HG03521 (cell line): Measurements from ENCODE around the gene TMEM212.
"Not testable (repeated sequence)": the region's sequence is repeated elsewhere in the genome, so short reads cannot be mapped to it uniquely, and the experiment has no call there.

Experiments used
- ATAC-seq: cut with Tn5 transposase; IDR thresholded peaks from one replicate; pipeline ENCODE4 v1.9.1; 2021; ENCODE audit warnings: mild to moderate bottlenecking, moderate library complexity; ENCODE audit not compliant: unreplicated experiment

The TMEM212 gene

DNA sequence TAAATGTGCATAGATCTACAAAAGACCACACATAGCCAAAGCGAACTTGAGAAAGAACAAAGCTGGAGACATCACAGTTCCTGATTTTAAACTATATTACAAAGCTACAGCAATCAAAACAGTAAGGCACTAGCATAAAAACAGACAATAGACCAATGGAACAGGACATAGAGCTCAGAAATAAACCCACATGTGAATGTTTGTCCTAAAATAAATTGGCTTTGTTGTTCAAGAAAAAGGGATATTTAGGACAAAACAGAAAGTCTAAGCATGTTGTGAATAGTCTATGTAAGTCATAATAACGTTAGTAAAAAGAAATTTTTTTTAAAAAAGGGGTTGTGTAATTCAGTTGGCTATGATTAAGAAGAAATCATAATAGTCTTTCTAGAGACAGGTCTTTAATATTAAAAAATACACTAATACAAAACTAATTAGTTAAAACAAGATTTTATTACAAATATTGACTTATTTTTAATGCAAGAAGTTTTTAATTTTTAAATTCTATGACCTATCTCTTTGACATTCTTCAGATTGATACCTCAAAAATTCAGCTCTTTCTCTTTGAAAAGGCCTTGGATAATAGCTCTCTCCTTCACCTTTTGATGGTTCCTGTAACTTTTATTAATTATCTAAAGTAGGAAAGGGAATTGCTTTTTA lies 11.6 kb downstream of the TMEM212 start:
- ATAC-seq = no peak

DNA sequence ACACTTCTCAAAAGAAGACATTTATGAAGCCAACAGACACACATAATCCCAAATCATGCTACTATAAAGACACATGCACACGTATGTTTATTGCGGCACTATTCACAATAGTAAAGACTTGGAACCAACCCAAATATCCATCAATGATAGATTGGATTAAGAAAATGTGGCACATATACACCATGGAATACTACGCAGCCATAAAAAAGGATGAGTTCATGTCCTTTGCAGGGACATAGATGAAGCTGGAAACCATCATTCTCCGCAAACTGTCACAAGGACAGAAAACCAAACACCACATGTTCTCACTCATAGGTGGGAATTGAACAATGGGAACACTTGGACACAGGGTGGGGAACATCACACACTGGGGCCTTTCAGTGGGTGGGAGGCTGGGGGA lies 15.6 kb downstream of the TMEM212 start:
- ATAC-seq = not testable (repeated sequence)

DNA sequence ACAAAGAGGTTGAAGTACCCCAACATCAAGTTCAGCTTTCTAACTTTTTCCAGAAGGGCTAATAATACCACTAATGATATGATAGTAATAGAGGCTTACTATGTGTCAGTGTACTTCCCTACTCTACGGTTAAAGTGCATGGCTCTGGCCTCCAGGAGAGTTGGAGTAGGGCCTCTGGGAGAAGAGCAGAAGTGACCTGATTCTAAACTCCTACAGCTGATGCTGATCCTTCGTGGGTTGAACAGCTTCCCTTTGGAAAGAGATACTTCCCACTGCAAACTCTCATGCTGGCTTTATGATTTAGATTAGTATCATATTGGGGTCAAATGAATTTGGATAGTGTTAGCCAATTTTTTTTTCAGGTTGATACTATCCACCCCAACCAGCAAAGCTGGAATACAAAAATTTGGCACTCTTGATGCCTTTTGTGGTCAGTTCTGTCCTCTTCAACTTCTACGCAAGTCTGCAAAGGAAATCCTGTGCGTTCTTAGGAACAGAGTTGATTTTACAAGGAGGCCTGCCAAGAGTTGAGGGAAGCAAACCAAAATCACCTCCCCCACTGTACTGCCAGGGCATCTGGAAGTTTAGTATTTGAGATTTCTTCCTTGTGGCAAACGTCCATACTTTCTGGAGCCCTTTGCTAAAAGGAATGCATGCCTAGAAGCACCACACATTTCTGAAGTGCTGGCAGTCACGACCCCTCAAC lies 17.8 kb downstream of the TMEM212 start:
- ATAC-seq = no peak

DNA sequence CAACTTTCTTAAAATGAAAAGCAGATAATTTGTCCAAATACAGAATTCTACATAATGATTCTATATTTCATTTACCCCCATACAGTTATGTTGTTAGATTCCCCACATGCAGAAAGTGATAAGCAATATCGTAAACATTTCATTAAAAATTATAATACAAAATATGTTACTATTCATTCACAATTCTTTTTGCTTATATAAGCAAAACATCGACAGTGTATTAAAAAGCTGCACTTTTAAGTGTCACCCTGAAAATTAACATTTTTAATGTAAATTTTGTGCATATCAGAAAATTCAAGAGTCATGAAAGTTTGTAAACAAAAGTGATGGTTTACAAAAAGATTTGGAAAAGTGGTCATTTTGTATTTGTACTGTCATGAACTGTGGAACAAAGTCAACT lies 19.2 kb downstream of the TMEM212 start:
- no peak for ATAC-seq

DNA sequence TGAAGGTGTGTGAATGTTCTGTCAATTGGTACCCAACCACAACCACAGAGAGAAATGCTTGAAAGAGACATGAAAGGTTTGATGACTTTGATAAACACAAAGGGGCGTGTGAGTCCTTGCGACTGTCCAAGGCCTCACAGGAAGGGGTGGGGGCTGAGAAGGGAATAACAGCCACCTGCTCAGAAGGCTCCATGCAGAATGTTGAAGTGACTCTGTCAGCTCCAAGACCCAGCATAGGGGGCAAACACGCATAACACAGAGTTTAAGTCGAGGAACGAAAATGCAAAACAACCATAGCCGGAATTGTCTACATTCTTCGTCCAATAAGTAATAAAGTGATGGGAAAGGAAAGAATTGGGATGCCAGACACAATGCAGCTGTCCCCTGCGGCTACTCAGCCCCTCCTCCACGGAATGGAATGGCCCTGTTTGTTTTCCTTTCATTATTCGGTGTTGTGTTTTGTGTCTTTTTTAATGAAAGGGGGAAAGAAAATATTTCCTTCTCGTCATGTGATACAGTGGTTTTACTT lies 19.9 kb downstream of the TMEM212 start:
- ATAC-seq = no peak

DNA sequence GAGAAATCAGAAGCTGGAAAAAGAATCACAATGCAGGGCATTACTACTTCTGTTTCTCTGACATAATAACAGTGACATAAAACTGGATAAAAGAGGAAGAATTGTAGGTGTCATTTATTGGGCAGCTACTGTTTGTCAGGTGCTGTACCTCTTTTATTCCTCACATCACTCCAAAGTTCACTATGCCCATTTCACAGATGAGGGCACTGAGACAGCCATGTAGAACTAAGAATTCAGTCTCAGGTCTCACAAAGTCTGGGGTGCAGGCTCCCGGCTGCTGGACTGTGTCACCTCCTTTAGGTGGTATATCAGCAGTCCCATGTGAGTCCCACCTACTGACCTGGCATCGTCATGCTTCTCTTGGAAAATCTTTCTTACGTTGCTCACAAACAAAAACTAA lies 20.8 kb downstream of the TMEM212 start:
- ATAC-seq = no peak

DNA sequence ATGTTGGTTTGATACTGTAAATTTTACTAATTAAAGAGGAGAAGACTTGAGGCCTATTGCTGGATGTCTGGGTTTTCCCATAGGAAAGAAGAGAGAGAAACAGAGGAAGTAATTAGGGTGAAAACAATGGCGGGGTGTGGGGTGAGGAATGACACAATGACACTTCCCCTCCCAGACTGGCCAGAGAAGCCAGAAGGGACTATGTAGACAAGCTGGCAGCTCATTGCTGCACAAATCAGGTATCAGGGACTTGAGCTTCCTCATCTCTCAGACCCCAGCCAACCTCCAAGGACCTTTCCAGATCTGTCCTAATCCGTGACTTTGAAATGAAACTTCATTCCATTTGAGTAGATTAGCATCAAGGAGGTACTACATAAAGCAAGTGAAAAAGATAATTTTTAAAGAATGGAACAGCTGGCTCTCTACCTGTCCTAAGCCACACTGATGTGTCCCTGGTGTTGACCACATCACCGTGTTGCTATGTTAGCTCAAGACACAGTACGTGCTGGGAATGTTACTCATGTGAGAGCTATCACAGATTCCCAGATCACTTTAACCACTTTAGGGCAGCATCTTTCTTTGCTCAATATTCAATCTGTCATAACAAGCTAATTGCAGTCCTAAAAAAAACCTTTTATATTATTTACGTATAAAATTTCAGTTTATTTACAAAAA lies 22.2 kb downstream of the TMEM212 start:
- ATAC-seq = no peak

DNA sequence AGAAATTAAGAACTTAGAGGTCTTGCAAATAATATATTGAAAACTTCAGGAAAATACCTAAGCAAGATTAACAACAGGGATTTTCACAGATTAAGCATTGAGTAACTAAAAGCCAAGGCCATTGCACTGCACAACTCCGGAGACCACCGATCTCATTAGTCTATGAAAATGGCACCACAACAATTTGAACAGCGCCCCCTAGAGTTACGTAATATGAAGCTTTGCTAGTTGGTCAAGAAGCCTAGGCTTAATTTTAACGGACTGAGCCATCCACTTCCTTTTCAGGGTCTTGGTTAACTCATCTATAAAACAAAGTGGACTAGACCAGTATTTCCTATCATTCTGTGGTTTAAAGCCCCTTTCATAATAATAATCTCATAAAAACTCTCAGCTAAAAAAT lies 24.8 kb downstream of the TMEM212 start:
- no peak for ATAC-seq

DNA sequence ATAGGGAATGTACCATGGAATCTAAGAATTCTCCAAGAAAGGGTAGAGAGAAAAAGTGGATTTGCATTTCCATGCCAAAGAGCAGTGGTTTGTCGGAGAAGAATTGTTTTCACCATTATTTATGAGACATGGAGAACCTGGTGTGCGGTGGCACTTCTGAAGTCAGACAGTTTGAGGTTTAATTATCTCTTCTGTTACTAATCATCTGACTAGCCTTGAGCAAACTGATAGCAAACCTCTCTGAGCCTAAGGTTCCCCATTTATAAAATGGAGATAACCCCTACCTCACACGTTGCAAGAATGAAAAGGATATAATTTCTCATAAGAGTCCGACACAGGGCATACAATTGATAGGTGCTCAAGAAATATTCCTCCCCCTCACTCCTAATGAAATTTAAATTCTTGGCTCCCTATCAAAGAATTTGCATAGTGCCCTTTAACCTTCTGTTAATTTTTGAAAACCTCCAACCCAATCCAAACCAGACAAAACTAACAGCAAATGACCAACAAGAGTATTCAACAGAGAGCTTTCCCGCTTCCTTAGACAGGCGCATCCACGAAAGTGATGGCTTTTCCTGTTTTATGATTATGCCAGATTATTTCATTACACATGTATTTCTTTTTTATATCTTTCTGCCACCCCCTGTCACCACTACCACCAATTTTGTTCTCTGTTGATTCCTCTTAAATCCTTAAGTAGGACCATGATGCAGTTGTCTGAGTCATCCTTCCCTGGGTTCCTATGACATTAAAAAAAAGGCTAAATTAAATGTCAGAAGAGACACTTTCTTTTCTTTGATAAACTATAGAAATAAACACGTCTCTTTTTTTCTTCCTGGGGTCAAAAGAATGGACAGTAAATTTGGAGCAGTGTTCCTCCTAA lies 28.5 kb downstream of the TMEM212 start:
- ATAC-seq = no peak

DNA sequence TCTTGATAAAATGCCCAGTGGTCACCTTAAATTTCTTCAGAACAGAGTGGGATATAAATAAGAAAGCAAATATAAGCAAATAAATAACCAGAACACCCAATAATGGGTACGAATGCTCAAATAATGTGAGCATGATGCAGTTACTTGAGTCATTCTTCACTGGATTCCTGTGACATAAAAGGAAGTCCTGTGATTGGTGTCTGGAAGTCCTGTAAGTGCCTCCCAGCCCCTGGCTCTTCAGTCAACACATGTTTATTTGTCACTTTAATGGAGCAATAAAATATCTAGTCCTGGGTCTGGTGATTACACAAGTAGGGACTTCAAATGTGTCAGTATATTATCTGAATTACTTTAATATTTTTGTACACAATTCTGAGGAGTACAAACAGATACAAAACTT lies 30.4 kb downstream of the TMEM212 start:
- ATAC-seq = no peak

DNA sequence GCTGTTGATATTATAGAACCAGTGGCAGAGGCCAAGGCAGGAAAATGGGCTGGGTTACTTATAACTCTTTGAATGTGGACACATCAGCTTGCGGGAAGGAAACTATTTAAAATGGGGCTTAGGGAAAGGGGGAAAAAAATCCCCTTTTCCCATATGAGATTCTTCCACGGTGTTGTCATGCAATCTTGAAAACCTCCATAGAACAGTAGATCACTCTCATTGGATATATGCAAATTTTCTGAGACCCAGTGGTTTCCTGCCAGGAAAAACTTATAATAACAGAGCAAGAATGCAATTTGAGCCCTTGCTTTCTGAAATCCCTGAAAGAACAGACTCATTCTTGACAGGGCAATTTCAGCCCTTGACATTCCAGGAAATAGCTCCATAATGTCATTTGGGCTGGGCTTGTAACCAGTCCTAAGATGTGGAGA lies 31.1 kb downstream of the TMEM212 start:
- ATAC-seq = no peak

DNA sequence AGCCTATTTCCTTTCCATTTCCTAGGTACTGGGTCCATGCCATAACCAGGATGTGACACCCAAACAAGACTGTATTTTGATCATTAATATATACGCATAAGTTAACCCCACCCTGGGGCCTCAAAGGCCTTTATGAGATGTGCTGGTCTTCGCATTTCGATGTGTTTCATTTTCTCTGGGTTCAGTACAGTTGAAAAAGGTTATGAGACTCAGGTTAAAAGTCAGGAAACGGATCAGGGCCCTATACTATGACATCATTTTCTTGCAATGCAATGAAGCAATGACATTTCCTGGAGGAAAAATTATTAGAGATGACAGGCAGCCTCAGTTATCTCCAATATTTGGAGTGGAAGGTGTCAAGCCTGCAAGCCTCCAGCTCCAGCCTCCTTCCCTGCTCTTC lies 31.7 kb downstream of the TMEM212 start:
- ATAC-seq = no peak

DNA sequence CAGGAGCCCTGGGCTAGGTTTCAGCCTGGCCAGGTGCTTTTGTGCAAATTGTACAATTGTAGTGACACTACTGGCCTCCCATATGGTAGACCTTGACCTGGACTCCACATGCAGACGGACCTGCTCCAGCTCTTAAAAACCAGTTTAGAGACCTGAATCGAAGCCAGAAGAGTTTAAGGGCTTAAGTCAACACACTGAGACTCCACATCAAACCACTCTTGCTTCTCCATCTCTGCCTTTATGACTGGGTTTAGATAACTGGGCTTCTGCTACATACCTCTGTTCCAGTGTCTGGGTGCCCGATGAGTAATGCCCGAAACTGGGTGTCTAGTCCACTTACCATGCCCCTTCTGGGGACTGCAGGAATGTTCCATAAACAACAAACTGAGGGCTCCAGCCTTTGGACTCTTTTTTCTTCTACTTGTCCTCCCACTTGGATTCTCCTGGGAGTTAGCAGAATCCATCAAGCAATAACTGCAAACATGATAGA lies 32.8 kb downstream of the TMEM212 start:
- ATAC-seq = no peak

DNA sequence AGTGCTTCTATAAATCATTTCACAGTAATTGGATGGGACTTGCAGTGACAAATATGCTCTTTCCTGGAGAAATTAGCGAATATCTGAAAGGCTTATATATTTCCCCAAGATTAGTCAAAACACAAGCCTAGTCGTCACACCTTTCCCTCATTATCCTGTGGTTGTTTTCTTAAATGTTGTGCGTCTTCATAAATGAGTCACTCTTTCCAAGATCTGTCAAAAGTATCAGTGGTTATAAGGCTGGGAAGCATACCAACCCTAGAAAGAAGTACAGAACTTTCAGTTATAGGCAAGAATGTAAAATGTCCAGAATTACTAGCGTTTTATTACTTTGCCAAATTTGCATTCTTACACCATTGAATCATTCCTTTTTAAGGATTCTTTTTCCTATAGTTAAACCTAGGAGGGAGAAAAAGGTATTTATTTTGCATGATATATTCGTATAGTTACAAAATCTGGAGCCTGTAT lies 33.6 kb downstream of the TMEM212 start:
- no peak for ATAC-seq

DNA sequence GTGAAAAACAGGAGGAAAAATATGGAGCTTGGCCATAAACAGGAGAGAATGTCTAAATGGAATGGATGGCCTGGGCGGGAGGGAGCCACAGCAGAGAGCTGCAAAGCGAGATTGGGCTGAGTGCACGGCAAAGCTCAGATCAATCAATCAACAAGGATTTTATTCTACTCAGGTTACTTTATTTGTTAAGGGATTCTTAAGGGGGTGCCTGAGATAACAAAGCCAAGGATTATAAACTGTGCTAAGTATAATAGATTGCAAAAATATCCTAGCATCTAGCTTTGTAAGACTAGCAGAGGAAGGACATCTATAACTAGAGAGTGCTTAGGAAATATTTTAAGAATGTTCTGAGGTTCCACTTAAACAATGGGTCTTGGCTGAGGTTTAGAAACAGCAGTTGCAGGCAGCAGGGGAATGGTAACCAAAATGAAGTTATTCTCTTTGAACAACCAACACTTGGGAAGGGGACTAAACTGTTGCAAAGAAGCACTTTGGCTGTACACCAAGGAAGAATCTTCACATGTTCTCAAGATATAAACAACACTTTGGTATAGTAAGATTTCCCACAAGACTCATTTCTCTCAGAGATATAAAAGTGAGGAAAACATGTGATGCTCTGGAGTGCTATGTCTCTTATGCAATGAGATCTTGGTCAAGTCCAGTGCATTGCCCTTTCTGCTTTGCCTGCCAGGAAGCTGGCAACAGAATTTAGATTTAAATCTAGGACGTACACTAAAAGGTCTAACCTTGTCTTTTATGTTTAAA lies 35.5 kb downstream of the TMEM212 start:
- ATAC-seq = no peak

DNA sequence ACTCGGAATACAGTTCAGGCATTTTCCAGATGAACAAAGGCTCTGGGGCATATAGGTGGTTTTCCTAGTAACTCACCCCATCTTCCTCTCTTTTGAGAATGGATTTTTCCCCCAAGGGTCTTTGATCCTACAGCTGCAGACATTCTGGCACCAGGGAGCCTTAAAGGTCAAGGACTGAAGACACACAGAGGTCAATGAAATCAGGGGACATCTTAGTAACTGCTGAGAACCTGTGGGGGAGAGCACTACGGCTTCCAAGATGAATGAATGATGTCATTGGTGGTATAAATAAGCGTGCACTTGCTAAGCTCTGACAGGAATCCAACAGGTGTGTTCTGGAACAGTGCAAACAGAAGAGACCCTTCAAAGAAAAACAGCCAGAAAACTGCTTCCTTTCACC lies 36.3 kb downstream of the TMEM212 start:
- ATAC-seq = no peak

DNA sequence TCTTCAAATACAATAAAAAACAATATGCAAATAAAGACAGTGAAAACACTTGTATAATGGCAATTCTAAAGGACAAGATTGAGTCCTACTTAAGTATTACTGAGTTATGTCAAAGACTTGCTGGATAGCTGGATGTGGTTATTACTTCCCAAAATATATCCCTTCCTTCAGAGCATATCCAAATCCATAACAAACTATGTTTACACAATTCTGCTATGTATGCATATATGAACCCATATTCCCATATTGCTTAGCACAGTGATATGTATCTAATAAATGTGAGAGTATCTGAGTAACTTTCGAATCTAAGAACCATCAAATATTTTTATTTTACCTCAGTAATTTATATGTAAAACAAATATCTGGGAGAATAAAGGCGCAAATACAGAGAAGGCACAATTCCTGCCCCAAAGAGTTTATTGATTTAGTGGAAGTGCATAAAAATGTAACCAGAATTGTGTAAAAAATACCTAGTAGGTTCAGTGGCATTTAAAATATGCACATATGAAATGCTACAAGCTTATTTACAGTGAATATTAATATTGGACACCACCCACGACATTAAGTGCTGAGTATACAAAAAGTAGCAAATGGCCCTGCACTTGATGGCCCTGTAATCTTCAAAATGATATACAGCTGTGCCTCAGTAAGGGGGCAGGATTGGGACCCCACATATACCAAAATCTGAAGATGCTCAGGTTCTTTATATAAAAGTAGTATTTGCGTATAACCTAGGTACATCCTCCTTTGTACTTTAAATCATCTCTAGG lies 37.1 kb downstream of the TMEM212 start:
- no peak for ATAC-seq

DNA sequence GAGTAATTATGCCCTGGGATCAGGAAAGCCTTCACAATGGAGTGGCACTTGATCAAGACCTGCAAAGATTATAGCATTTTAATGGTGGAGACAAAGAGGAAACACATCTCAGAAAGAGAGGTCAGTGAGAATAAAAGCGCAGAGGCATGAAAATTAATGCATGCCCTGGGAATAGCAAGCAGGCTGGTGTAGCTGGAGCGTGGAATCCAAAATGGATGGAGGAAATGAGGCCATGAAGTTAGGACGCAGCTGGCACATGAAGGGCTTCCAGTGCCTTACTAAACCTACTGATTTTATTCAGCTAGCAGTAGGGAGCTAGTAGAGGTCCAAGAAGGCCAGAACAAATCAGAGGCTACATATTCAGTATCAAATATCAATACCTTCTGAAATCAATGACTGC lies 38.1 kb downstream of the TMEM212 start:
- ATAC-seq = no peak

DNA sequence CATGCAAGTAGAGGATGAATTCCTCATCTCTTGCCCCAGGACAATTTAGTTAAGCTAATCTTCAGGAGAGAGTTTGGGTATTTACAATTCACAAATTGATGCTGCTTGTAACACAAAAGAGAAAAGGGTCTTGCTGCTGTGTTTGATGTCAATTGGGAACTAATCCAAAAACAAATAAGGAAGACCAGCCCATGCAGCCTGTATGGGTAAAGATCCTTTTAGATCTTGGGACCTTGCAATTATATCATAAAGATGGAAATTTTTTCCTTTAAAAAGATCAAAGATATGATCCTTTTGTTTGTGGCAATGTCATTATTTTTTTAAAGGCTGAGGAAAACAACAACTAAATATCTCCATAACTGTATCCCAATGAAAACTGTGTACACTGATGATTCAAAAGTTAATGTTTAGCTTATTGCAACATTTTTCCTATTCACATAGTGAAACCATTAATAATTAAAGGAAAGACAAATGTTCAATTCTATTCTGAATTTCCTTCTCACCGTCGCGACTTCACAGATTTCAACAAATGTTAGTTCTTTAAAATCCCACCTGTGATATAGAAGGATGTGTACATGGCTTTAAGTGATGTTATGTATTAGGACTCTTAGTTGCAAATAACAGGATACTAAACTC lies 40.2 kb downstream of the TMEM212 start:
- ATAC-seq = no peak
